Stimulated activated CD4-positive, alpha-beta T cell treated with anti-CD3 and anti-CD28 coated beads, Interleukin-15, amount 100 ng/mL, for 1 hour (primary cell): Measurements from ENCODE around the gene GRIN1.
"Not testable (repeated sequence)": the region's sequence is repeated elsewhere in the genome, so short reads cannot be mapped to it uniquely, and the experiment has no call there.

Source experiments
- DNase-seq, 2 donors: peaks; one replicate each; pipeline ENCODE4 v3.0.0-alpha.2; 2020; ENCODE audit warnings: low read depth in 1 of 2, low spot score in 1 of 2

The GRIN1 gene

DNA sequence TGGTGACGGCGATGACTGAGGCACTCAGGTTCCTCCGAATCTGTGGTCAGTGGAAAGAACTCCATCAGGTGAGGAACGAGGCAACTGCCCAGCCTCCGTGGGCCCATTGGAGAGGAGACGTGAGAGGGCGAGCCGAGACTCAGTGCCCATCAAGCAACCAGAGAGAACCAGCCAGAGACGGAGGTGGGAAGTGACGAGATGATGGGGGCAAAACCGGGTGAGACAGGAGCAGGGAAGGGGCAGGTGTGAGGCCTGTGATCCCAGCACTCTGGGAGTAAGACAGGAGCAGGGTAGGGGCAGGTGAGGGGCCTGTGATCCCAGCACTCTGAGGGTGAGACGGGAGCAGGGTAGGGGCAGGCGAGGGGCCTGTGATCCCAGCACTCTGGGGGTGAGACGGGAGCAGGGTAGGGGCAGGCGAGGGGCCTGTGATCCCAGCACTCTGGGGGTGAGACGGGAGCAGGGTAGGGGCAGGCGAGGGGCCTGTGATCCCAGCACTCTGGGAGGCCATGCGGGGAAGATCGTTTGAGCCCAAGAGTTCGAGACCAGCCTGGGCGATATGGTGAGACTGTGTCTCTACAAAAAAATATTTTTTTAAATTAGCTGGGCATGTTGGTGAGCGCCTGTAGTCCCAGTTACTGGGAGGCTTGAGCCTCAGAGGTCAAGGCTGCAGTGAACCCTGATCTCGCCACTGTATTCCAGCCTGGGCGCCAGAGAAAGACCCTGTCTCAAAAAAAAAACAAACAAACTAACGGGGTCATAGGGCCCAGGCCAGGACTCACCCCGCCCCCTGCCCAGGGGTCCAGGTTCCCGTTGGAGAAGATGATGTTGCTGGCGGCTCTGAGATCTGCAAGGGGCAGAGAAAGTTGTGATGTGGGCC lies 27.8 kb upstream of the GRIN1 start:
- DNase-seq = no peak

DNA sequence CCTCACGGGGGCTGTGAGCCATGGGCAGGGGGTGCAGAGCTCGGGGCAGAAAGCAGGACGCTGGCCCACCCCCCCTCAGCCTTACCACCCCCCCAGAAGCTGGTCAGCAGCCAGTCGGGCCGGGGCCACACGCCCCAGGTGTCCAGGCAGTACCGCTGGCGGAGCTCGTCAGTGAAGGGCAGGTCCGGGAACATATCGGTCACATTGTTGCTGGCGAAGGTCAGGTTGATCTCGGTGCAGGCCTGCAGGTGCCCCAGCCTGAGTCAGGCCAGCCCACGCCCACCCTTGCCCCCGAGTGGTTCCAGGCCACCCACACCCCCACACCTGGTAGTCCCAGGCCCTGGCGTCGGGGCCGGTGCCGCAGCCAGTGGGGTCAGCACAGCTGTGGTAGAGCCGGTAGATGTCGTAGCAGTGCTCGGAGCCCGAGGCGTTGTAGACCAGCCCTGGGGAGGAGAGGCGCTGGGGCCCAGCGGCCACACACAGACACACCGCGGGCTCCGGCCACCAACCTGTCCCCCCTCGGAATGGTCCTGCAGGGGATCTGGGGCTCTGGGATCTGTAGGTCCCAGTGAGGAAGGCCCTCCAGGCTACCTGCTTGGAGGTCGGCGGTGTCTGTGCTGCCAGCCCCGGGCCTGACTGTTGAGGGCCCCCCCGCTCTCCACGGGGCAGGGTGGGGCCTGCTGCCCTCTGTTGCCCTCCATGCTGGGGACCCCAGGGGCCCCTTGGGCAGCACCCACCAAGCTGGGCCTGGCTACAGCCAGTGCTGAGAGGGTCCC lies 27.0 kb upstream of the GRIN1 start:
- no peak for DNase-seq

DNA sequence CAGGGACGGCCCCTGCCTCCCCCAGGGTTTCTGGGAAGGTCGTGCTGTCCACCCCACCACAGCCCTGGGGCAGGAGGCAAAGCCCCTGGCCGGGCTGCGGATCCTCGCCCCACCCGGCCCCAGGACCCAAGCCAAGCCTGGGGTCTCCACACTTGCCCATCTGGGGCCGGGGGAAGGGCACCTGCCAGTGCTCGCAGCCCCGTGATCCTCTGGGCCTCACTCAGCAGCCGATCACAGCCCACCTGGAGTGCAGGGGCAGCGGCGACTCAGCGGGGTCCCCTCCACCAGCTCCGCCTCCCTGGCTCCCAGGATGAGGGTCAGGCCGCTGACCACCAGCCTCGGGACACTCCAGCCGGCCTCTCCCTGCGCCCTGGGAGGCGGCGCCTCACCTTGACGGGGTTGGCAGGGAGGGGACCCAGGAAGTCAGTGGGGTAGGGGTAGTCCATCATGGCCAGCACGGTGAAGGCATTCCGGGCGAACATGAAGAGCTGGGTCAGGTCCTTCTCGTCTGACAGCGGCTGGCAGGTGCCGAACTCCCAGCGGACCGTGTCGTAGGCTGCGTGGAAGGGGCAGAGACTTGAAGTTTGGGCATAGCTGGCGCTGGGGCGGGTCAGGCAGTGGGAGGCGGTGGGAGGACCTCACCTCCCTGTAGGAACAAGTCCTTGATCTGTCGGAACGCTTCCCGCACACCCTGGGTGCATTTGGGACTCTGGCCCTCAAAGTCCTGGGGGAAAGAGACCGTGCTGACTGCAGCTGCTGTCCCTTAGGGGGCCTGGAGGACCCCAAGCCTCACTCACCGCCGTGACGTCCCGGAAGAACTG lies 26.2 kb upstream of the GRIN1 start:
- DNase-seq = no peak

DNA sequence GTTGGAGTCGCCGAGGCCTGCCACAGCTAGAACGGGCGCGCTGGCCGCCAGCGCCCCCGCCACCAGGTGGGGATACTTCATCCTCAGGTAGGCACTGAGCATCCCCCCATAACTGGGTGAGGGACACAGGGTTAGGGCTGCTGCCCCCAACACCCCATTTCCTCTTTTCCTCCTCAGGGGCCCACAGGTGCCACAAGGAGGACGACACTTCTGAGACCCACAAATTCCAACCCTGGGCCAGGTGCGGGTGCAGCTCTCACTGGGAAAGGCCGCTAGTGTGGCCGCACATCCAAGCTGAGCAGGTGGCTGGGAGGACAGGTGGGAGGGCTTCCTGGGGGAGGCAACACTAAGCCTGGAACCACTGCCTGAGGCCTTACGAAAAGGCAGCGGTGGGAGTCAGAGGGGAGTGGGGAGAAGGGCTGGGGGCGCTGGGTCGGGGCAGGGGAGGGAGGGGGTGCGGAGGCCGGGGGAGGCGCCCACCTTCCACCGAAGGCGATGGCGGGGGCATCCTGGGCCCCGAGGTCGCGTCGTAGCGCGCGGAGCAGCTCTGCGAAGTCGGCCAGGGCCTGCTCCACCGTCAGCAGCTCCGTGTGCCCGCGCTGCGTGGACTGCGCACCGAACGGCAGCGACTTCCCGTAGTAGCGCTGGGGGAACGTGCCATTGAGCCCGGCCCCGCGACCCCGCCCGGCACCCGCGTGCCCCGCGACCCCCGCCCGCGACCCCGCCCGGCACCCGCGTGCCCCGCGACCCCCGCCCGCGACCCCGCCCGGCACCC lies 25.4 kb upstream of the GRIN1 start:
- no peak for DNase-seq

DNA sequence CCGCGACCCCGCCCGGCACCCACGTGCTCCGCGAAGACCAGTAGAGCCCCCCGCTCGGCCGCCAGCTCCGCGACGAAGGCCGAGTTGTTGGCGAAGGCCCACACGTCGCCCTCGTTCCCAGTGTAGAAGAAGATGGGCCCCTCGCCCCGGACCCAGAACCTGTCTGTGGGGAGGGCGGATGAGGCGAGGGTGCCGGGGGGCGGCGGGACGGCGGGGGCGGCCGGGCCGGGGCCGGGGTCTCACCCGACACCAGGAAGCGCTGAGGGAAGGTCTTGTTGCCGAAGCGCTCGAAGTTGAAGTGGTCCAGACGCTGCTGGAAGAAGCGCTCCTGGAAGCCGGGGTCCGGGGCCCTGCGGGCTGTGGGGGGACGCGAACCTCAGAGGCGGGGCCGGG lies 24.7 kb upstream of the GRIN1 start:
- no peak for DNase-seq

DNA sequence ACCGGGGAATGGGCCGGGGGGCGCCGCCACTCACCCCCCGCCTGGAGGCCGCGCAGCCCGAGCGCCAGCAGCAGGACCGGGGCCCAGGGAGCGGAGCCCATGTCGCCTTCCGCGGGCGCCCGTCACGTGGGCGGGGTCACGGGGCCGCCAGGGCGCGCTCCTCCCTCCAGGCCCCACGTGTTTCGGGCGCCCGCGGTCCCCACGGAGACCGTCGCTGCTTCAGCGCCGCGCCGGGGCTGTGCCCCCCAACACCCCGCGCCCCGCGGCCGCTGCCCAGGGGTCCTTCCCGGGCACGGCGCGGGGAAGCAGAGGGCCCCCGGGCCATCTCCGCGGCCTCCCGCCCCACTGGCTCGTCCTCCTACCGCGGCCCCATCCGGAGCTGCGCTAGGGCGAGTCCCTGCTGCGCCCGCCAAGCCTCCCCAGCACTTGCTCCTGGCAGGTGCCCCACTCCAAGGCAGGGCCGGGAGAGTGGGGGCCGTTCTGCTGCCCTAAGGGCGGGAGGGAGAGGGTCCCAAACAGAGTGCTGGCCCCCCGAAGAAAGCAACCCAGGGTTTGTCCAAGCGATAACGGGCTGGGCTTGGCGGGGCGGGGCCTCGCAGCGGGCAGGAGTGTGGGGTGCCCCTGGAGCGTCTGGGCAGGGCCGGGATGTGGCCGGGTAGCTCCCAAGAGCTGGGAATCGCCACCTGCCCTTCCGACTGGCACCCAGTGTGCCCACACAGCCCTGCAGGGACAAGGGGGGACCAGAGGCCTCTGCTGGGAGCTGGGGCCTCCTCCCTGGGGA lies 24.2 kb upstream of the GRIN1 start, which contains the start of gene DPP7:
Gene DPP7 (minus strand): TSS at position 121 of the 781 bp plus-strand sequence. CDS start 20 bp downstream, at position 101.
- peak; percentile 68 to 73 for DNase-seq

DNA sequence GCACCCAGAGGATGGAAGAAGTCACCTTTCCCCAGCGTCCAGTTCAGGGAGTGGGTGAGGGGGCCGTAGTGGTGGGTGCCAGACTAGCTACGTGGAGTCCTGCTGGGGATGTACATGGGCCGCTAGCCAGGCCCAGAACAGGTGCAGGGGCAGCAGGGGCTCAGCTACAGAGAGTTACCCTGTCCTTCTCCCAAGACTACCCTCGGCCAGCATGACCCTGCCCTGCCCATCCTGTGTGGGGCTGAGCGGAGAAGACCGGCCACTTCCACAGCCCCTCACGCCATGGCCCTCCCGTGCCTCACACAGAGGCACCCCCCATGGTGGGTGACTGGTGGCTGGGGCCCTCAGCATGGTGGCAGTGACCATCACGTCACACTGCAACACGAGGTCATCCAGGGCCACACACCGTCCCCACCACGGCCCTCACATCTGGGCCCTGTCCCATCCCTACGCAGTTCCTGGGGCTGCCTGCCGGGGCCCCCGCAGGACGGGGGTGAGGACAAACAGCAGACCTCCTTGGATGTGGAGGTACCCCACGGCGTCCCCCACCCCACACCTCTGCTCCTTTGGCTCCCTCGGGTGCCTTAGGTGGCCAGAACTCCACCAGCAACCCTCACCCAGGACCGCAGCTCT lies 23.4 kb upstream of the GRIN1 start:
- no peak for DNase-seq

DNA sequence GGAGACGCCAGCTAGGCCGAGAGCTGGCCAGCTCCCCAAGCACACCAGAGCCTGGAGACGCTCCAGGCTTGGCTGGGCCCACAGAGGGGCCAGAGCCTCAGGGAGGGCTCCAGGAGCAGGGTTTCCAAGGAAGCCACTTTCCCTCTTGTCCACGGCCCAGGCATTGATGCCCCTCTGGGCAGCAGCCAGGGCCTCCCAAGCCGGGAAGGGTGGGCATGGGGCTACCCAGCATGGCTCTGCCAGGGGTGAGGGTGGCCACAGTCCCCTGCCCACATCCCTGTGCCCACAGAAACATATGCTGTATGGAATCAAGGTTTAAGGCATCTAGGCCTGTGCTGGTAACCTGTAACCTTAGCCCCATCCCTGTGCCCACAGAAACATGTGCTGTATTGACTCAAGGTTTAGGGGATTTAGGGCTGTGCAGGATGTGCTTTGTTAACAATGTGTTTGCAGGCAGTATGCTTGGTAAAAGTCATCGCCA lies 22.9 kb upstream of the GRIN1 start:
- no peak for DNase-seq

DNA sequence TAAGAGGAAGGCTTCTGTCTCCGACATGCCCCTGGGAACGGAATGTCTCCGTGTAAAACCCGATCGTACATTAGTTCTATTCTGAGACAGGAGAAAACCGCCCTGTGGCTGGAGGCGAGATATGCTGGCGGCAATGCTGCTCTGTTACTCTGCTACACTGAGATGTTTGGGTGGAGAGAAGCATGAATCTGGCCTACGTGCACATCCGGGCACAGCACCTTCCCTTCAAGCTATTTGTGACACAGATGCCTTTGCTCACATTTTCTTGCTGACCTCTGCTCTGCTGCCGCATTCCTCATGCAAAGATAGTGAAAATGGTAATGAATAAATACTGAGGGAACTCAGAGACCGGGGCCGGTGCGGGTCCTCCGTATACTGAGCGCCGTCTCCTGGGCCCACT lies 22.2 kb upstream of the GRIN1 start:
- DNase-seq = no peak

DNA sequence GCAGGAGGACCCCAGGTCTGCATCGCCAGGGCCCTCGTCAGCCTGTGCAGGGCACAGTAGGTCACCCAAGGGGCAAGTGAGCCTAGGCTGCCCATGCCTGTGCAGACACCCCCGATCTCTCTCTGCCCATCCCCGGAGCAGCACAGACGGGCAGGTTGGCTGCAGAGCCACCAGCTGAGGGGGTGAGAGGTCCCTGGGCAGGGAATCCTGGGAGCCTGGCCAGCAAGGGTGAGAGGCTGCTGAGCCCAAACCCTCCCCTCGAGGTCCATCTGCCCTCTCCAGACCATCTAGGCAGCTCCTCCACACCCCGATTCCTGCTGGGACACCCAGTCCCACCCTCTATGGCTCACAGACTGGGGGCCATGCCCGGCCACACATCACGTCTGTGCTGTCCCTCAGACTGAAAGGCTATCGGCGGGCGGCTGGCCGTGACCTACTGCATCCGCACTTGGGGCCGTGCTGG lies 21.7 kb upstream of the GRIN1 start:
- DNase-seq = no peak

DNA sequence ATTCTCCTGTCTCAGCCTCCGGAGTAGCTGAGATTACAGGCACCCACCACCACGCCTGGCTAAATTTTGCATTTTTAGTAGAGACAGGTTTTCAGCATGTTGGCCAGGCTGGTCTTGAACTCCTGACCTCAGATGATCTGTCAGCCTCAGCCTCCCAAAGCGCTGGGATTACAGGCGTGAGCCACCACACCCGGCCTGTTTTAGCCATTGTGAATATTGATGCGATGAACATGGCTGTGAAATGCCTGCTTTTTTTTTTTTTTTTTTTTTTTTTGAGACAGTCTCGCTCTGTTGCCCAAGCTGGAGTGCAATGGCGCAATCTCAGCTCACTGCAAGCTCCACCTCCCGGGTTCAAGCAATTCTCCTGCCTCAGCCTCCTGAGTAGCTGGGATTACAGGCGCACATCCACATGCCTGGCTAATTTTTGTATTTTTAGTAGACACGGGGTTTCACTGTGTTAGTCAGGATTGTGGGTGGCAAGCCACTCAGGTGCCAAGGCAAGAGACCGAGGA lies 20.8 kb upstream of the GRIN1 start:
- not testable (repeated sequence) for DNase-seq

DNA sequence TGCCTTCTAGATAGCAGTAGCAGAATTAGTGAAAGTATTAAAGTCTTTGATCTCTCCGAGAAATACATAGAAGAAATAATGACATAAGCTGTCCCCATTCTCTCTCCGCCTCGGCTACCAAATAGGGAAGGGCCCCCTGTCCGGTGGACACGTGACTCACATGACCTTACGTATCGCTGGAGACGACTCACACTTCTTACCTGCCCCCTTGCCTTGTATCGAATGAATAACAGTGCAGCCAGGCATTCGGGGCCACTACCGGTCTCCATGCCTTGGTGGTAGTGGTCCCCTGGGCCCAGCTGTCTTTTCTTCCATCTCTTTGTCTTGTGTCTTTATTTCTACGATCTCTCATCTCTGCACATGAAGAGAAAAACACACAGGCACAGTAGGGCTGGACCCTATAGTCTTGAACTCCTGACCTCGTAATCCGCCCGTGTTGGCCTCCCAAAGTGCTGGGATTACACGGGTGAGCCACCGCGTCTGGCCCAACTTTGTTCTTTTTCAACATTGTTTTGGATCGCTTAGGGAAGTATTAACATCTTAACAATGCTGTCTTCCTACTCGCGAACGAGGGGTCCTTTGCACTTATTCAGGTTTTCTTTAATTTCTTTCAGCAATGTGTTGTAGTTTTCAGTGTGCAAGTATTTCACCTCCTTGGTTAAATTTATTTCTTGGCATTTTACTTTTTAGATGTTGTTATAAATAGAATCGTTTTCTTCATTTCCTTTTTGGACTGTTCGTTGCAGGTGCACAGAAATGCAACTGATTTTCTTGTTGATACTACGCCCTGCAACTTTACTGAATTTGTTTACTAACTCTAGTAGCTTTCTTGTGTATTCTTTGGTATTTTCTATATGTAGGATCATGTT lies 16.8 kb upstream of the GRIN1 start:
- DNase-seq = not testable (repeated sequence)

DNA sequence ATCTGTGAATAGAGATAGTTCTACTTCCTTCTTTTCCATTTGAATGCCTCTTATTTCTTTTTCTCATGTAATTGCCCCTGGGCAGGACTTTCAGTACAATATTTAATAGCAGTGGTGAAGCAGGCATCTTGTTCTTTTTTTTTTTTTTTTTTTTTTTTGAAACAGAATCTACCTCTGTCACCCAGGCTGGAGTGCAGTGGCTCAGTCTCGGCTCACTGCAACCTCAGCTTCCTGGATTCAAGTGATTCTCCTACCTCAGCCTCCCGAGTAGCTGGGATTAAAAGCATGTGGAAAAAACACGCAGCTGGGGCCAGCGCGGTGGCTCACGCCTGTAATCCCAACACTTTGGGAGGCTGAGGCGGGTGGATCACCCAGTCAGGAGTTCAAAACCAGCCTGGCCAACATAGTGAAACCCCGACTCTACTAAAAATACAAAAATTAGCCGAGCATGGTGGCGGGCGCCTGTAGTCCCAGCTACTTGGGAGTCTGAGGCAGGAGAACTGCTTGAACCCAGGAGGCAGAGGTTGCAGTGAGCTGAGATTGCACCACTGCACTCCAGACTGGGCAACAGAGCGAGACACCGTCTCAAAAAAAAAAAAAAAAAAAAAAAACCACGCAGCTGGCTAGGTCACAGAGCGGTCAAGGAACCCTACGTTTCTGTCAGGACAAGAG lies 16.0 kb upstream of the GRIN1 start:
- not testable (repeated sequence) for DNase-seq

DNA sequence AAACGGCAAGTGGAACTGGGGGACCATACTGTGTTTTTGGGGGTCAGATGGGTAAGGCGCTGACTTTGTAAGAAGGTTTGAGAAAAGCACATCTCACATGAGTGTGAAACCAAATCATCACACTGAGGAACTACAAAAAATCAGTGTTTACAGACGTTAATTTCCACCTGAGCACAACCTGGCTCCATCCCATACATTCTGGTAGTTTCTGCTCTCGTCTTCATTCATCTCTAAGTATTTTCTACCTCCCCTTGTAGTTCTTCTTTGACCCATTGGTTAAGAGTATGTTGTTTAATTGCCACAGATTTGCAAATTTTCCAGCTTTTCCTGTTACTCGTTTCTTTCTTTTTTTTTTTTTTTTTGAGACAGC lies 15.5 kb upstream of the GRIN1 start:
- DNase-seq = no peak

DNA sequence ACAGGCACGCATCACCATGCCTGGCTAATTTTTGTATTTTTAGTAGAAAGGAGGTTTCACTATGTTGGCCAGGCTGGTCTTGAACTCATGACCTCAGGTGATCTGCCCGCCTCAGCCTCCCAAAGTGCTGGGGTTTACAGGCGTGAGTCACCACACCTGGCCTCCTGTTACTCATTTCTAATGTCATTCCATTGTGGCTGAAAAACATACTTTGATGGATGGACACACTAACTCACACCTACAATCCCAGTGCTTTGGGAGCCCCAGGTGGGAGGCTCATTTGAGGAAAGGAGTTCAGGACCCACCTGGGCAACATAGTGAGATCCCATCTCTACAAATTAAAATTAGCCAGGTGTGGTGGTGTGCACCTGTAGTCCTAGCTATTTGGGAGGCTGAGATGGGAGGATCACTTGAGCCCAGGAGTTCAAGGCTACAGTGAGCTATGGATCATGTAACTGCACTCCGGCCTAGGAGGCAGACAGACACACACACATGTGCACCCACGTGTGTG lies 14.9 kb upstream of the GRIN1 start:
- DNase-seq = not testable (repeated sequence)

DNA sequence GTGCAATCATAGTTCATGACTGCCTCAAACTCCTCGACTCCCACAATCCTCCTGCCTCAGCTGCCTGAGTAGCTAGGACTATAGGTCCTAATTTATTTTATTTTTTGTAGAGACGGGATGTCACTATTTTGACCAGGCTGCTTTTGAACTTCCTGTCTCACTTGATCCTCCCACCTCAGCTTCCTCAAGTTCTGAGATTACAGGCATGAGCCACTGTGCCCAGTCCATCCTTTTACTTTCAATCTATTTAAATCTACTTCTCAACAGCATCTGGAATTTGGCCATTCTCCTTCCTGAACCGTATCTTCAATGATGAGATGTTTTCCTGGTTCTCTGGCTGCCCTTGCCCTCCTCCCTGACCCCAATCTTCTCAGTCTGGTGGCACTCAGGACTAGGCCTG lies 12.2 kb upstream of the GRIN1 start:
- DNase-seq = no peak
